ENCODE measurements around the gene PRKCZ. TPM values are rescaled to one million over a fixed set of nuclear protein-coding genes. Genes with fewer than 3 reads are reported as not detected.

Gene PRKCZ
- total and polyA plus RNA-seq, 11 donors, result 12.5 to 20.7 (median 16.5) TPM

DNA sequence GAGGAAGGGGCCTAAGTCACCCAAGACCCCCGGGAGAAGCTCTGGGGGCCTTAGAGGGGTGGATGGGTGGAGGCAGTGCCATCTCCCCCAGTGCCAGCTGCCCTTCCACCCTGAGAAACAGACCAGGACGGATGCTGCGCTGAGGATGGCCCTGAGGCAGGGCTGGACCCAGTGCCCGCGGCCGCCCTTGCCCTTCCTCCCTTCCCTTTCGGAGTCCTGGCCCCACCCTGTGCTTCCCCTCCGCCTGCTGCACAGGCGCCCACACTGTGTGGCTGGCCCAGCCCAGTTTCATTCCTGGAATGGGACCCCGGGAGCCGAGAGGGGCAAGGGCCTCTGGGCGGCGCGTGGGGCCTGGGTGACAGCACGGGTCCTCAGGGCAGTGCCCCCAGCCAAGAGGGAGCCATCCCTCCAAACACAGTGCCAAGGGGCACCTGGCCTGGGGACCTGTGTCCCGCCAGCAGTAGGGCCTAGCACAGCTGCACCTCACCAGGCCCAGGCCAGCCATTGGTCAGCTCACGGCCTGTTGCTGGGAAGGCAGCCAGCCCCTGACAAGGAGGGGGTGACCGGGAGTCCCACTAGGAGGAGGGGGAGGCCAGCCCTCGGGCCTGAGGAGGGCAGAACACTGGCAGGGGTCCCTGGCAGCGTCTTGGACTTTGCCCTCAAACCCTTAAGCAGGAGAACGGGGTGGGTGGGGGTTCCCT is 164.5 kb downstream of the PRKCZ start:
- Histone ChIP-seq H3K36me3 (no peaks in the 10 kb centered on the region), H3K4me1 (peaks cover 16 to 45% (median 37%) of the 10 kb centered on the region in 12 donors), H3K27ac (peak overlapping the region; percentile 92 to 100 (median 98)), H3K4me3 (peak overlapping the region in 4 of 12 donors; percentile 16 to 56 (median 52)), H3K27me3 (no peaks in the 10 kb centered on the region), H3K9me3 (no peaks in the 10 kb centered on the region)
- peak in 3 of 4 donors; percentile 27 to 36 (median 29) for ATAC-seq
- intact Hi-C loops (cut with DNase I), result loop anchor here in 1 of 10 donors (5.0 kb wide), 1 partner anchor 98 kb away; no protein-coding TSS in a partner anchor
- peak; percentile 70 to 78 (median 72) for DNase-seq
- TF ChIP-seq, protein P1, sequence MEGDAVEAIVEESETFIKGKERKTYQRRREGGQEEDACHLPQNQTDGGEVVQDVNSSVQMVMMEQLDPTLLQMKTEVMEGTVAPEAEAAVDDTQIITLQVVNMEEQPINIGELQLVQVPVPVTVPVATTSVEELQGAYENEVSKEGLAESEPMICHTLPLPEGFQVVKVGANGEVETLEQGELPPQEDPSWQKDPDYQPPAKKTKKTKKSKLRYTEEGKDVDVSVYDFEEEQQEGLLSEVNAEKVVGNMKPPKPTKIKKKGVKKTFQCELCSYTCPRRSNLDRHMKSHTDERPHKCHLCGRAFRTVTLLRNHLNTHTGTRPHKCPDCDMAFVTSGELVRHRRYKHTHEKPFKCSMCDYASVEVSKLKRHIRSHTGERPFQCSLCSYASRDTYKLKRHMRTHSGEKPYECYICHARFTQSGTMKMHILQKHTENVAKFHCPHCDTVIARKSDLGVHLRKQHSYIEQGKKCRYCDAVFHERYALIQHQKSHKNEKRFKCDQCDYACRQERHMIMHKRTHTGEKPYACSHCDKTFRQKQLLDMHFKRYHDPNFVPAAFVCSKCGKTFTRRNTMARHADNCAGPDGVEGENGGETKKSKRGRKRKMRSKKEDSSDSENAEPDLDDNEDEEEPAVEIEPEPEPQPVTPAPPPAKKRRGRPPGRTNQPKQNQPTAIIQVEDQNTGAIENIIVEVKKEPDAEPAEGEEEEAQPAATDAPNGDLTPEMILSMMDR (IDR thresholded peaks at IDR 0.05), result no peak
- TF ChIP-seq POLR2A (IDR thresholded peaks at IDR 0.05), result no peak
- 38 to 40% (median 40%) methylated on average over 12 to 21 of the region's 21 CpGs for WGBS, 4 donors

DNA sequence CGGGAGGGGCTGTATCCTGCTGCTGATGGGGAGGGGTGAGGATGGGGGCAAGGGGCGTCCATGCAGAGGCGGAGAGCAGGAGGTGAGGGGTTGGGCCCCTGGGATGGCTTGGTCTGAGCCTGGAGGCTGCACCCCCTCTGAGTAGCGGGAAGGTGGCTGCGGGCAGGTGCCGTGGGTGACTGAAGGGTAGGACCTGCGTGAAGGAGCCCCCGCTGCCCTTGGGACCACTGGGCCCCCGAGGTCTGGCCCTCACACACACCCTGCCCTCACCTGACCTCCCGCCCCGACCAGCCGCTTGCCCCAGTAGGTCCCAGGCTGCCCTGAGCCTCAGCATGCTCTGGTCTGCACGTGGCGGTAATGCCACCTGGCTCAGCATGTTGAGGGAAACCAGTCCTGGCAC is 165.1 kb downstream of the PRKCZ start:
- no peak overlapping the region for H3K4me3 ChIP-seq
- H3K9me3 ChIP-seq, result no peaks in the 10 kb centered on the region
- ATAC-seq, result no peak
- WGBS, 4 donors, result 90 to 96% (median 93%) methylated on average over 6 to 14 of the region's 14 CpGs
- no peaks in the 10 kb centered on the region for H3K27me3 ChIP-seq
- TF ChIP-seq POLR2A (IDR thresholded peaks at IDR 0.05), result no peak
- intact Hi-C loops (cut with DNase I), result no loop called here
- peak overlapping the region in 8 of 12 donors; percentile 95 to 100 (median 97) for H3K27ac ChIP-seq
- H3K4me1 ChIP-seq, result peaks cover 16 to 45% (median 37%) of the 10 kb centered on the region in 12 donors
- no peaks in the 10 kb centered on the region for H3K36me3 ChIP-seq
- peak; percentile 16 to 65 (median 29) for DNase-seq

DNA sequence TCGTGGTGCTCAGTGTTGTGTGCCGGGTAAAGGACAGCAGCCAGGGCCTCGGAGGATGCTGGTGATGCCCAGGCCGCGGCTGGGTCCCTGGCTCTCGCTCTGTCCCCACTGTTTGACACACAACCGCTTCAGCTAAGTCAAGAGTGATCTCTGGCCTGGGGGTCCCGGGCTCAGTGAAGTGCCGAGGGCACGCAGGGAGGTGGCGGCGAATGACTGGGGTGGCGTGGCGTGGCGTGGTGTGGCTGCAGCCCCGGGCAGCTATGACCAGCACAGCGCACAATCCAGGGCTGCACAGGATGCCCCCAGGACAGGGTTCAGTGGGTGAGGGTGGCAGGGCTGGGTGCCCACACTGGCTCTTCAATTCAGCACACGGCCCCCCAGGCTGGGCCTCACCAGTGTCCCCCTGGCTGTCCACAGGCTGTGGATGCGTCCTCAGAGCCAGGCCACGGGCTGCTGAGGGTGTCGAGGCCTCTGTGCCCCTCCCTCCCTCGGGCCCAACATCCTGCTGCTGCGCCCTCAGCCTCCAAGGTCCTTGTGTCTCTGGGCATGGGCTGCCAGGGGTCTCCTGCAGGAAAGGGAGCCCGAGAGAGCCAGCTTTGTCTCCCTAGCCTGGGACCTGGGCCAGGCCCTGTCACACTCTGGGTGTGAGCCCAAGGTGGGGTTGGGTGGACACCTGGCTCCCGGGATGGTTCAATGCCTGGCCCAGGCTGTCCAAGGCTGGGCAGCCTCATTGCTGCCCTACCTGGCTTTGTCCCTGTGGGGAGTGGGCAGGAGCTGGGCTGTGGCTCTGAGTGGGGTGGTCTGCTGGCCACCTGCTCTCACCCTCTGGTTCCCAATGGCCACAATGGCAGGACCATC is 165.9 kb downstream of the PRKCZ start:
- no peak overlapping the region for H3K4me3 ChIP-seq
- TF ChIP-seq POLR2A (IDR thresholded peaks at IDR 0.05), result no peak
- TF ChIP-seq, protein P1 (IDR thresholded peaks at IDR 0.05), result no peak
- H3K27ac ChIP-seq, result no peak overlapping the region
- no peaks in the 10 kb centered on the region for H3K9me3 ChIP-seq
- H3K4me1 ChIP-seq, result peaks cover 16 to 45% (median 37%) of the 10 kb centered on the region in 12 donors
- intact Hi-C loops (cut with DNase I), result no loop called here
- no peaks in the 10 kb centered on the region for H3K27me3 ChIP-seq
- WGBS, 4 donors, result 92 to 96% (median 95%) methylated on average over 12 to 25 of the region's 25 CpGs
- ATAC-seq, result no peak
- no peaks in the 10 kb centered on the region for H3K36me3 ChIP-seq
- DNase-seq, result peak in 3 of 5 donors; percentile 16 to 28 (median 26)

DNA sequence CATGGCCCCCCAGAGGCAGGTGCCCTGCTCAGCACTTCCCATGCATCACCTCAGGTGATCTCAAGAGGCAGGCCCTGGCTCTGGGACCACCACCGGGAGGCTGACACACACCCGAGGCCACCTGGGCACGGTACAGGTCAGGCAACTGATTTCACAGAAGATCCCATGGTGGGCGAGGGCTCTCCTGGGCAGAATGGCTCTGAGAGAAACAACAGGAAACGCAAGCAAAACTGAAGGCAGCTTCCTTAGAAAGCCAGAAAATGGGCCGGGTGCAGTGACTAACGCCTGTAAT is 166.5 kb downstream of the PRKCZ start:
- Histone ChIP-seq H3K27me3 (no peaks in the 10 kb centered on the region), H3K36me3 (no peaks in the 10 kb centered on the region), H3K27ac (no peak overlapping the region), H3K4me1 (peaks cover 16 to 41% (median 35%) of the 10 kb centered on the region in 12 donors), H3K4me3 (no peak overlapping the region), H3K9me3 (no peaks in the 10 kb centered on the region)
- intact Hi-C loops (cut with DNase I), result no loop called here
- whole genome bisulfite sequencing, 4 donors, result 73 to 94% (median 83%) methylated on average over 3 to 7 of the region's 7 CpGs
- peak in 2 of 5 donors; percentile 17 to 63 for DNase-seq
- TF ChIP-seq, protein P1 (IDR thresholded peaks at IDR 0.05), result no peak
- TF ChIP-seq POLR2A (IDR thresholded peaks at IDR 0.05), result no peak
- ATAC-seq, result no peak

Data from heart left ventricle (tissue), 16 donors.